Measurements from ENCODE around the gene ZPR1. TPM values are rescaled to one million over a fixed set of nuclear protein-coding genes. Genes with fewer than 3 reads are reported as not detected.
A peak's percentile ranks its signal among the peaks of the same experiment; 100 is the strongest.

The ZPR1 gene
- total RNA-seq, 4 donors from 2014 or later, result 25.4 to 48.7 (median 36.8) TPM

DNA sequence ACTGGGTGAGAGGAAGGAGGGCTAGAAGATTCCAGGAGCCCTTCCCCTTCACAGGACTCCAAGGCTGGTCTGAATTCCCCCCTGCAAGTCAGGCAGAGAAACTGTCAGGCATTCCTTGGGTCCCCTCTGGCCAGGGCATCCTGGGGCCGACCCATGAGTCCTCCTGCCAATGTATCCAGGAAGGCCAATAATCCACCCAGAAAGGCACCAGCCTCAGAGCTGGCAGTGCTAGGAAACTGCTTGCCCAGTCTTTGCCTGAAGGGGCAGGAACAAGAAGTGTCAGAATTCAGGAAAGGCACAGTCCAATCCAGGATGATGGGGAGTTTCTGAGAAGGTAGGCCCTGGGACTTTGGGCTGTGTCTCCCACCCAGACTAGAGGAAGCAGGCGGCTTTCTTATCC lies 56.0 kb downstream of the ZPR1 start:
- 60% methylated on average over 1 of the region's 2 CpGs for WGBS
- TF ChIP-seq POLR2A (IDR thresholded peaks at IDR 0.05), result no peak
- TF ChIP-seq, protein P1, sequence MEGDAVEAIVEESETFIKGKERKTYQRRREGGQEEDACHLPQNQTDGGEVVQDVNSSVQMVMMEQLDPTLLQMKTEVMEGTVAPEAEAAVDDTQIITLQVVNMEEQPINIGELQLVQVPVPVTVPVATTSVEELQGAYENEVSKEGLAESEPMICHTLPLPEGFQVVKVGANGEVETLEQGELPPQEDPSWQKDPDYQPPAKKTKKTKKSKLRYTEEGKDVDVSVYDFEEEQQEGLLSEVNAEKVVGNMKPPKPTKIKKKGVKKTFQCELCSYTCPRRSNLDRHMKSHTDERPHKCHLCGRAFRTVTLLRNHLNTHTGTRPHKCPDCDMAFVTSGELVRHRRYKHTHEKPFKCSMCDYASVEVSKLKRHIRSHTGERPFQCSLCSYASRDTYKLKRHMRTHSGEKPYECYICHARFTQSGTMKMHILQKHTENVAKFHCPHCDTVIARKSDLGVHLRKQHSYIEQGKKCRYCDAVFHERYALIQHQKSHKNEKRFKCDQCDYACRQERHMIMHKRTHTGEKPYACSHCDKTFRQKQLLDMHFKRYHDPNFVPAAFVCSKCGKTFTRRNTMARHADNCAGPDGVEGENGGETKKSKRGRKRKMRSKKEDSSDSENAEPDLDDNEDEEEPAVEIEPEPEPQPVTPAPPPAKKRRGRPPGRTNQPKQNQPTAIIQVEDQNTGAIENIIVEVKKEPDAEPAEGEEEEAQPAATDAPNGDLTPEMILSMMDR (IDR thresholded peaks at IDR 0.05), result no peak
- no peak for TF ChIP-seq EP300 (IDR thresholded peaks at IDR 0.05)
- no peak for TF ChIP-seq POLR2AphosphoS5 (IDR thresholded peaks at IDR 0.05)
- Histone ChIP-seq H3K4me3 (no peak overlapping the region), H3K27ac (no peak overlapping the region), H3K27me3 (peaks cover 2% of the 10 kb centered on the region), H3K4me1 (peaks cover 16% of the 10 kb centered on the region), H3K36me3 (no peaks in the 10 kb centered on the region), H3K9me3 (no peaks in the 10 kb centered on the region)
- peak in 1 of 2 donors; percentile 42 for DNase-seq (ENCODE audit: low spot score in 2 of 2)

GRCh38 chr11:116731097-116731761 lies 56.6 kb downstream of the ZPR1 start:
- Histone ChIP-seq H3K4me1 (peaks cover 19% of the 10 kb centered on the region), H3K4me3 (no peak overlapping the region), H3K27ac (no peak overlapping the region), H3K36me3 (no peaks in the 10 kb centered on the region), H3K27me3 (peaks cover 5% of the 10 kb centered on the region), H3K9me3 (no peaks in the 10 kb centered on the region)
- TF ChIP-seq POLR2A (IDR thresholded peaks at IDR 0.05) (no peak), EP300 (IDR thresholded peaks at IDR 0.05) (no peak), POLR2AphosphoS5 (IDR thresholded peaks at IDR 0.05) (no peak)
- TF ChIP-seq, protein P1 (IDR thresholded peaks at IDR 0.05), result no peak
- peak; percentile 41 to 55 for DNase-seq (ENCODE audit: low spot score in 2 of 2)
- WGBS, result 64% methylated on average over 5 of the region's 11 CpGs

GRCh38 chr11:116730601-116731000 lies 57.2 kb downstream of the ZPR1 start:
- DNase-seq (ENCODE audit: low spot score in 2 of 2), result peak; percentile 39 to 60
- H3K4me1 ChIP-seq, result peaks cover 26% of the 10 kb centered on the region
- peaks cover 7% of the 10 kb centered on the region for H3K27me3 ChIP-seq
- TF ChIP-seq, protein P1 (IDR thresholded peaks at IDR 0.05), result no peak
- no peak for TF ChIP-seq POLR2A (IDR thresholded peaks at IDR 0.05)
- TF ChIP-seq POLR2AphosphoS5 (IDR thresholded peaks at IDR 0.05), result no peak
- no peak for TF ChIP-seq EP300 (IDR thresholded peaks at IDR 0.05)
- no peak overlapping the region for H3K4me3 ChIP-seq
- WGBS, result 17% methylated on average over 6 of the region's 6 CpGs
- H3K9me3 ChIP-seq, result no peaks in the 10 kb centered on the region
- no peak overlapping the region for H3K27ac ChIP-seq
- H3K36me3 ChIP-seq, result no peaks in the 10 kb centered on the region

DNA sequence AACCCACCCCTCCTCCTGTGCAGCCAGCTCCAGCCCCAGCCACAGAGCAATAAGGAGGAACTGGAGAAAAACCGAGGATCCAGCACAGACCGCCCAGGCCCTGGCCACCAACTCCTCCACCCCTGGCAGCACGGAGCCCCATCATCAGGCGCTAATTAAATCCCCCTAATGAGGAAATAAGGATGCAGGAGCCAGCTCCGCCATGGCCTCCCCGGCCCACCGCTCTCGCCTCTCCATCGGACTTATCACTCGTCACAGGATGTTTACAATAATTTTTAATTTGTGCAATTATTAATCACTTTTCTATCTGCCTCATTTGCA lies 57.6 kb downstream of the ZPR1 start:
- 55% methylated on average over 10 of the region's 10 CpGs for WGBS
- TF ChIP-seq, protein P1 (IDR thresholded peaks at IDR 0.05), result no peak
- TF ChIP-seq POLR2AphosphoS5 (IDR thresholded peaks at IDR 0.05), result no peak
- no peak for TF ChIP-seq POLR2A (IDR thresholded peaks at IDR 0.05)
- TF ChIP-seq EP300 (IDR thresholded peaks at IDR 0.05), result no peak
- Histone ChIP-seq H3K27ac (no peak overlapping the region), H3K9me3 (no peaks in the 10 kb centered on the region), H3K27me3 (peaks cover 9% of the 10 kb centered on the region), H3K36me3 (no peaks in the 10 kb centered on the region), H3K4me1 (peaks cover 27% of the 10 kb centered on the region), H3K4me3 (no peak overlapping the region)
- DNase-seq (ENCODE audit: low spot score in 2 of 2), result peak in 1 of 2 donors; percentile 37

GRCh38 chr11:116729501-116730240 lies 58.2 kb downstream of the ZPR1 start:
- peak; percentile 35 to 67 for DNase-seq (ENCODE audit: low spot score in 2 of 2)
- TF ChIP-seq POLR2A (IDR thresholded peaks at IDR 0.05) (no peak), EP300 (IDR thresholded peaks at IDR 0.05) (no peak), POLR2AphosphoS5 (IDR thresholded peaks at IDR 0.05) (no peak)
- TF ChIP-seq, protein P1 (IDR thresholded peaks at IDR 0.05), result no peak
- Histone ChIP-seq H3K4me1 (peaks cover 27% of the 10 kb centered on the region), H3K9me3 (no peaks in the 10 kb centered on the region), H3K36me3 (no peaks in the 10 kb centered on the region), H3K27ac (no peak overlapping the region), H3K4me3 (no peak overlapping the region), H3K27me3 (peaks cover 9% of the 10 kb centered on the region)
- 73% methylated on average over 5 of the region's 8 CpGs for WGBS
